GM10266 (cell line): Measurements from ENCODE around the gene CLEC4E.
A peak's percentile ranks its signal among the peaks of the same experiment; 100 is the strongest.

ENCODE experiments used
- DNase-seq: peaks from one replicate; pipeline ENCODE4 v3.0.0; 2012; ENCODE audit errors: extremely low spot score
- CTCF ChIP-seq: IDR thresholded peaks from 2 replicates; pipeline ENCODE4 v1.5.1; 2012; ENCODE audit warnings: mild to moderate bottlenecking, low read depth; ENCODE audit not compliant: control insufficient read depth, insufficient read depth; ENCODE audit errors: missing control alignments

Gene CLEC4E

DNA sequence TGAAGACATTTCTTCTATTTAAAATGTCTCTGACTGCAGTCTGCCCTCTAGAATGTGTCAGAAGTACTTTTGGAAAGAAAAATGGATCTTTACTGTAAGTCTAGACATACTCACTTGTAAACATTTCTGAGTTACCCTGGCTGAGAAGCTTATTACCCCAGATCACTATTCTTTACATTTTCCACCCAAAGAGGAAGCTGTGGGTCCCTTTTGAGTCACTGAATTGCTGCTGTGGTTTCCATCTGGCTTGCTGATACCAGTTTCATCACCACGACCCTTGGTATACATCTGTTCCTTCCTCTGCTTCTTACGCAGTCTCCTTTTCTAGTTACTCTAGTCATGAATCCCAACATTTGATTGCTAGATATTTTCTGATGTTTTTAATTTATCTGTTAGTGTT is 47.6 kb downstream of the CLEC4E start:
- TF ChIP-seq CTCF, result no peak
- peak; percentile 62 for DNase-seq

DNA sequence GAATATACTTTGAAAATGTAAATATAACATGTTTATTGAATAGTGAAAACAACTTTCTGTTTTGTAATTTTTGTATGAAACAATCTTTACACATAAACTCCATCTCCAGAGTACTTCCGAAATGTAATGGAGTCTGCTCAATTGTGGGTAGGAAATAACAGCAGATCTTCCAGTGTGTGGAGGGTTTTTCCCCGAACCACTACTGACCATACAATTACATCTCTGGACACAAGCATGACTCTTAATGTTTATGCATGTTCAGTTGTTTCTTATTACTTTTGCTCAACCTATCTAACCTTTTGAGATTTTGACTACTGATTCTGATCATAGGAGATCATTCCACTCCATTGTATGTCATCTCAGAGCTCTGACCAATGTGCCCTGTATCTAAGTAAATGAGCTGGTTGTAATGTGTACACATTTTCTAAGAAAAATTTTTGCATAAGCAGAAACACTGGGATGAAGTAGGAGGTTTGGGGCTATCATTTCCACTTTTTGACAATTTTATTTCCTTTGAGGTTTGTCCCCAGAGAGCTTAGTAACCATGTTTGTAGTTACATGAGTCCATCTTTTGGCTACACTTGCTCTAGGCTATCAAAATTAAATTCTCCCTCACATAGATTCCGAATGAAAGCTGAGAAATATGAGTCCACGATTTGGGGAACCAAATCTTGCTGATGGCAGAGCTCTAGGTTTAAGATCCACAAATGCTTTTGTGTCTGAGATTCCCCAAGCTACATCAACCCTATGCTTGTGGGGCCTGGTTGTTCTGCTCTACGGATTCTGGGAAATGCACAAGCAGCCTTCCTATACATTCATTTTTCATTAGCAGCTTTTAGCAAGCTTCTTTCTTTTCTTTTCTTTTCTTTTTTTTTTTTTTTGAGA is 48.8 kb downstream of the CLEC4E start:
- DNase-seq, result no peak
- no peak for TF ChIP-seq CTCF
